ENCODE data around the gene GRHL3.

Gene GRHL3

DNA sequence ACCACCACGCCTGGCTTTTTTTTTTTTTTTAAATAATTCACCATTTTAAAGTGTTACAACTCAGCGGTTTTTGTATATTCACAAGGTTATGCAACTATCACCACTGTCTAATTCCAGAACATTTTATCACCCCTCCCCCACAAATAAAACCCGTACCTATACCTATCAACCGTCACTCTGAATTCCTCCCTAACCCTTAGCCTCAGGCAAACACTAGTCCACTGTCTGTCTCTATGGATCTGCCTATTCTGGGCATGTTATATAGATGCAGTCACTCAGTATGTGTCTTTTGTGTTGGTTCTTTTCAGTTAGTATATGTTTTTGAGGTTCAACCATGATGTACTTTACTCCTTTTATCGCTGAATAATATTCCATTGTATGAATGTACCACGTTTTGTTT, 19.3 kb upstream of the GRHL3 start:
- peaks cover 57% of the 10 kb centered on the region for H3K27me3 Mint-ChIP-seq (ENCODE audit: low read depth)
- H3K27ac Mint-ChIP-seq = no peak overlapping the region
- no peaks in the 10 kb centered on the region for H3K9me3 Mint-ChIP-seq

DNA sequence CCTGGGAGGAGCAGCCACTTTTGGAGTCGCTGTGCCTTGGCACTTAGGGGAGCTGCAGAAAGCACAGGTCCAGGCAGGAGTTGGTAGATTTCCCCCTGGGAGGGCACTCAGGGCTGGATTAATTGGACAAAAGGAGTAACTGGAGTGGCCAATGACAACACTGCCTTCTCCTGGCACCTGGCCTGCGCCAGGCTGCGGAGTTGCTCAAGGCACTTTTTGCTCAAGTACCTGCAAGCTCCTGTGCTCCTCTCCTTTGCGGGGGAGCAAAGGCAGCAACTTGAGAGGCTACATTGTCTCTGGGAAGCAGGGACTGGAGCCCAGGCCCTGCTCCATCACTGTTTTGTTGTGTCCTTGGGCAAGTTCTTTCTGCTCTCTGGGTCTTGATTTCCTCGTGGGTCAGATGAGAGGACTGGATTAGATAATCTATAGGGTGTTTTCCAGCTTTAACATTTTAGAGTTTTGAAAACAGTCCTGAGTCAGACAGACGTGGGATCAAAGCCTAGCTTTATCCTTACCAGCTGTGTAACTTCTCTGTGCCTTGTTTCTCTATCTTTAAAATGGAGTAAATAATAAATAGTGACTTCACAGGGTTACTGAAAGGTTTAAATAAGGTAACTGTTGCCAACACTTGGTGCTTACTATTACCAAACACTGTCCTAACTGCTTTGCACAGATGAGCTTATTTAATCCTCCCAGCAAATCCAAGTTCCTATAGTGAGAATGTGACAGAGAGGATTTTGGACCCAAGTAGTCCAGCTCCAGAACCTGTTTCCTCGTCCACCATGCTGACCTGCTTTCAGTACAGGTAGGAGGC, 18.0 kb upstream of the GRHL3 start:
- Mint-ChIP-seq H3K36me3 (ENCODE audit: low read depth) (no peaks in the 10 kb centered on the region), H3K9me3 (no peaks in the 10 kb centered on the region), H3K27ac (no peak overlapping the region), H3K27me3 (ENCODE audit: low read depth) (peaks cover 60% of the 10 kb centered on the region), H3K4me3 (no peak overlapping the region), H3K4me1 (ENCODE audit: low read depth) (no peaks in the 10 kb centered on the region)

More for the DNA sequence above, 19.3 kb upstream of the GRHL3 start:
- Mint-ChIP-seq H3K4me3 (no peak overlapping the region), H3K4me1 (ENCODE audit: low read depth) (no peaks in the 10 kb centered on the region), H3K36me3 (ENCODE audit: low read depth) (no peaks in the 10 kb centered on the region)

DNA sequence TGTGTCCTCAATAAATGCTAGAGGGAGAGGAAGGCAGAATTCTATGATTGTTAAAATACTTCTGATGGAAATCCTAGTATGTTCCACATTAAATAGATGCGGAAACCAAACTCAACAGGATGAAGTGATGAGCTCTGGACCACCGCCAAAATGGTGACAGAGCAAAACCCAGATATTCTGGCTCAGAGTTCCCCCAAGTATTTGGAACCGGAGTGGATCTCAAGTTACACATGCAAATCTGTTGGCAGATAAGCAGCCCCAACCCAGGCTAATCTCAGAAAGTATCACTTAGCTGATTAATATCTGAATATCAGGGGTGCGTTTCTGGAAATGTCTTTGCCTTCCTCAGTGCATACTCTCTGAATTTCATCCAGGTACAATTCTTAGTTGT, 17.4 kb upstream of the GRHL3 start:
- H3K27ac Mint-ChIP-seq = no peak overlapping the region
- H3K9me3 Mint-ChIP-seq = no peaks in the 10 kb centered on the region
- H3K4me1 Mint-ChIP-seq (ENCODE audit: low read depth) = no peaks in the 10 kb centered on the region
- no peaks in the 10 kb centered on the region for H3K36me3 Mint-ChIP-seq (ENCODE audit: low read depth)
- no peak overlapping the region for H3K4me3 Mint-ChIP-seq
- H3K27me3 Mint-ChIP-seq (ENCODE audit: low read depth) = peaks cover 63% of the 10 kb centered on the region

DNA sequence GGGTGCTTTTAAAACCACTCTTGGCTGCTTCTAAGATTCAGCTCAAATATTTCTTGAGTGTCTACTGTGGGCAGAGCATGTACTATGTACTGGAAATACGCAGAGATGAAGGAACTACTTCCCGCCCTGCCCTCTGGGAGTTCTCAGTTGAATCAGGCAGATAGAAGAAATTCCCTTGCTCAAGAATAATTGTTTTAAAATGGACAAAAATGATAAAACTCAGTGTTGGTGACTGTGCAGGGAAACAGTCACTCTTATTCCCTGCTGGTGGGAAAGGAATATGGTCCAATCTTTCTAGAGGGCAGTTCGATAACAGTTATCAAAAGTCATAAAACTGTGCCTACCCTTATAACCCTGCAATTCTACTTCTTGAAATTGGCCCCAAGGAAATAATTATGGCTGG, 16.9 kb upstream of the GRHL3 start:
- H3K4me3 Mint-ChIP-seq = no peak overlapping the region
- H3K36me3 Mint-ChIP-seq (ENCODE audit: low read depth) = no peaks in the 10 kb centered on the region
- H3K4me1 Mint-ChIP-seq (ENCODE audit: low read depth) = no peaks in the 10 kb centered on the region
- H3K9me3 Mint-ChIP-seq = no peaks in the 10 kb centered on the region
- H3K27me3 Mint-ChIP-seq (ENCODE audit: low read depth) = peaks cover 65% of the 10 kb centered on the region
- no peak overlapping the region for H3K27ac Mint-ChIP-seq

DNA sequence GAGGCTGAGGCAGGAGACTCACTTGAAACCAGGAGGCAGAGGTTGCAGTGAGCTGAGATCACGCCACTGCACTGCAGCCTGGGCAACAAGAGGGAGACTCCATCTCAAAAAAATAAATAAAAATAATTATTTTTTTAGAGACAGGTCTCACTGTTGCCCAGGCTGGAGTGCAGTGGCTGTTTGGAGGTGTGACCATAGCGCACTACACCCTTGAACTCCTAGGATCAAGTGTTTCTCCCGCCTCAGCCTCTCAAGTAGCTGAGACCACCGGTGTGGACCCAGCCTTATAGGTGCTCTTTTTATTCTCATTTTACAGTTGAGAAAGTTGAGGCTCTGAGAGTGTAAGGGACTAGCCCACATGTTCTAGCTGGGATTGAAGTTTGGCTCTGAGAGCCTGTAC, 15.6 kb upstream of the GRHL3 start:
- Mint-ChIP-seq H3K9me3 (no peaks in the 10 kb centered on the region), H3K4me1 (ENCODE audit: low read depth) (no peaks in the 10 kb centered on the region), H3K27ac (no peak overlapping the region), H3K27me3 (ENCODE audit: low read depth) (peaks cover 63% of the 10 kb centered on the region), H3K36me3 (ENCODE audit: low read depth) (no peaks in the 10 kb centered on the region), H3K4me3 (no peak overlapping the region)

DNA sequence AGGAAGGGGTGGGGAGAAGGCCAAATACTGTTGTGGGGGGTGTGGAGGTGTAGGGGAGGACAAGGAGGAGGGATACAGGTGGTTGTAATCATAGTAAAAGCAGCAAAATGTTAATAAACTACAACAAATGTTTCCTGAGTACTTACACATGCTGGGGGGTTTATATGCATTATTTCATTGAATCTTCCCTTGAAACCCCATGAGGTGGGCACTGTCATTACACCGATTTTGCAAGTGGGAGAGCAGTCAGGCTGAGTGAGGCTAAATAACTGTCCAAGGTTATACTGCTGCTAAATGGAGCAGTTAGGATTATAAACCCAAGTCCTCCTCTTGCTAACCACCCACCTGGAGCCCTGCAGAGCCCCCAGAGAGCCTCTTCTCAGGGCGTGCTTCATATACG, 14.4 kb upstream of the GRHL3 start:
- Mint-ChIP-seq H3K4me1 (ENCODE audit: low read depth) (no peaks in the 10 kb centered on the region), H3K36me3 (ENCODE audit: low read depth) (no peaks in the 10 kb centered on the region), H3K27ac (no peak overlapping the region), H3K9me3 (no peaks in the 10 kb centered on the region), H3K4me3 (no peak overlapping the region), H3K27me3 (ENCODE audit: low read depth) (peaks cover 64% of the 10 kb centered on the region)

DNA sequence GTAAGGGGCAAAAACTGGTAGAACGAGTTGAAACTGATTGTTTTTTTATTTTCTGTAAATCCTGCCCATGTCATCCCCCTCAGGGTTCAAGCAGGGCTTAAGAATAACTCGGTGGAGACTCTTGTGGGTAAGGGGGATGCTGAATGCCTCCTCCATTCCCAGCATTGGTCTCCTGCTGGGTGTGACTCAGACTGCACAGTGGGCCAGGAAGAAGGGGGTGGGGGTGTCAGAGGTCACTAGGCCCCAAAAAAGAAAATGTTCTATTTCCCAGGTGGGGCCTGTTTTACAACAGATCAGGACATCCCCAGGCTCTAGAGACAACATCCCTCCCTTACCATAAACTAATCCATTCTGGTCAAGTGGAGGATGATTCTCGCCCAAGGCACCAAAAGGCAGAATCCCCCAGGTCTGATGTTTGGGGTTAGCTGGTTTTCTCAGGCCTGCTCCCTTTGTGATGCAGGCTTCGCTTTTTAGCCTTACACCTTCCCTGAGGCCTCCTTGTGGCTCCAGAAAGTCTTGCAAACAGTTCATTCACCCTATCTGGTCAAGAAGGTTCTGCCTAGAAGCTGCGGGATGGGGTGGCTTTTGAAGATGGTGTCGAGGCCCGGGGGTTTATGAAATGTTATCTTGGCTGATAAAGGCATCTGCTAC, 10.7 kb upstream of the GRHL3 start:
- no peaks in the 10 kb centered on the region for H3K4me1 Mint-ChIP-seq (ENCODE audit: low read depth)
- no peak overlapping the region for H3K4me3 Mint-ChIP-seq
- H3K9me3 Mint-ChIP-seq = no peaks in the 10 kb centered on the region
- H3K27me3 Mint-ChIP-seq (ENCODE audit: low read depth) = peaks cover 69% of the 10 kb centered on the region
- no peak overlapping the region for H3K27ac Mint-ChIP-seq
- H3K36me3 Mint-ChIP-seq (ENCODE audit: low read depth) = no peaks in the 10 kb centered on the region

DNA sequence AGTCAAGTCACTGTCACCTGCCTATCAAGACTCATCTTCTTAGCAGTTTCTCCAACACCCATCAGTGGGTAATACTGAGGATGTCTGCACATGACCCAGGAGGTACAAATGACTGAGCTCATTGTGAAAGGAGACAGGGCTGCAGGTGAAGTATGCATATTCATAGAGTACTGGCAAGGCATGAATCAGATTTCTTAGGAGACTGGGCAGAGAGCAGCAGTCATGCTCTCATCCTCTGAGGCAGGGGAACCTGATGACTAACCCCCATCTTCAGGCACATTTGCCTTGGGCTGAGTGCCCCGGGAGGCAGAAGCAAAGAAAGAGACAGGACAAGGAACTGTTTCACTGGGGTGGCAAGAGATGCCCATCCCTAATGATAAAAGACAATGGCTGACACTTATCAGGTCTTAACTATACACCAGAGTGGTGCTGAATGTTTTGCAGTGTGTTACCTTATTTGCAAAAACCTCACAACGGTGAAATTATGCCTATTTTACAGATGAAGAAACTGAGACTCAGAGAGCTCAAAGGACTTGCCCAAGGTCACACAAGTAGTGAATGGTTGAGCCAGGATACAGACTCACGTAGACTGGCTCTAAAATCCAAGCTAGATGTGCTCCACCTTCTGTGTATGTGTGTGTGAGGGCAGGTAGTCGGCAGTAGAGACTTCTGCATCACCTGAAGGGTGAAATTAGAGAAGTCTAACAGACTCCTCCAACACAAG, 9.2 kb upstream of the GRHL3 start:
- H3K27ac Mint-ChIP-seq = no peak overlapping the region
- H3K4me1 Mint-ChIP-seq (ENCODE audit: low read depth) = no peaks in the 10 kb centered on the region
- H3K27me3 Mint-ChIP-seq (ENCODE audit: low read depth) = peaks cover 69% of the 10 kb centered on the region
- no peak overlapping the region for H3K4me3 Mint-ChIP-seq
- no peaks in the 10 kb centered on the region for H3K9me3 Mint-ChIP-seq
- no peaks in the 10 kb centered on the region for H3K36me3 Mint-ChIP-seq (ENCODE audit: low read depth)

DNA sequence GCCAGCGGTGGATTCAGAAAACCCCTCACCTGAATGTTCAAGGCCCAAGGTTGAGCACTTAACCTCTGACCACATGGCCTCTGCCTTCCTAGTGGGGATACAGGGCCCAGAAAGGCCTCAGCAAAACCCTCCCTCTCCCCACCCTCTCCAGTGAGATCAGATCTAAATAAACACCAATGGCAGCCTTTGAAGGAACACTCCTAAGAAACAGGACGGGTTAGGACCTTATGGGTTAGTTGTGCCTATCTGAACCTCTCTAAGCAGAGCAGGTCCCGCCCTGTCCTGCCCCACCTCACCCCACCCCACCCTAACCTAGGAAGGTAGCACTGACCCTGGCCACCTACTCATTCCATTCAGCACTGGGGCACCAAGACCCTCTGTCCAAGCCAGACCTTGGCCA, 7.9 kb upstream of the GRHL3 start:
- Mint-ChIP-seq H3K36me3 (ENCODE audit: low read depth) (no peaks in the 10 kb centered on the region), H3K27ac (no peak overlapping the region), H3K4me3 (no peak overlapping the region), H3K4me1 (ENCODE audit: low read depth) (no peaks in the 10 kb centered on the region), H3K27me3 (ENCODE audit: low read depth) (peaks cover 70% of the 10 kb centered on the region), H3K9me3 (no peaks in the 10 kb centered on the region)

DNA sequence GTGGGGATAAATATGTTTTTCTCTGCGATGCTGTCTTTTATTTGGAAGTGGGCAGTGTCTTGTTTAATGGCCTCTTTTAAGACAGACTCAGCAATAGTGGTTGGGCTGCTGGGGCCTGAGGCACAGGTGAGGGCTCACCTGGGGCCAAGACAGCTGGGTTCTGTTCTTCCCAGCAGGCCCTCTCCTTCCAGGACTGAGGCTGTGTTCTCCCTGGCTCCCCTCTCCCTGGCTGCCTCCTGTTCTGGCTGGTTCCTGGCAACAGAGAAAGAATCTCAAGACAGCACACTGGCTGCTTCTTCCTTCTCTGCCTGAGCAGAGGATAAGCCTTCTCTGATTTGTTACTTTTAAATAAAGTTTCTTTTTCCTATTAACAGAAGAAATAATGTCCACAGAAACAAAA, 7.4 kb upstream of the GRHL3 start:
- H3K27me3 Mint-ChIP-seq (ENCODE audit: low read depth) = peaks cover 73% of the 10 kb centered on the region
- no peaks in the 10 kb centered on the region for H3K9me3 Mint-ChIP-seq
- no peak overlapping the region for H3K27ac Mint-ChIP-seq
- H3K4me1 Mint-ChIP-seq (ENCODE audit: low read depth) = no peaks in the 10 kb centered on the region
- H3K36me3 Mint-ChIP-seq (ENCODE audit: low read depth) = no peaks in the 10 kb centered on the region
- H3K4me3 Mint-ChIP-seq = no peak overlapping the region

DNA sequence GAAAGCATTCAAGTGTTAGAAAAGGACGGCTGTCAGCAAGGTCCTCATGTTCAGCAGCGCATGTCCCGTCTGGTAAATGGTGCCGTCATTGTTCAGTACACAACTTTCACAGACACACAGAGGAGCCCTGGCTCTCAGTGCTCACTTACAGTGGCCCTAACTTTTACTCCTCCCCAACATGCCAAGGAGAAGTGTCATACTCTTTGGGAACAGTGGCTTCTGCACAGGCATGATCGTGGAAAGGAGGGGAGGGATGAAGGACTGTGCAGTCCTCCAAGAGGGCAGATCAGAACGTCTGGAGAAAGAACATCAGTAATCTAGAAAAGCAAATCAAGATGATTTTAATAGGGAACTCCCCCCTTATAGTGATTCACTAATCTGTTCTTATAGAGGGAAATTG, 3.8 kb upstream of the GRHL3 start:
- Mint-ChIP-seq H3K9me3 (no peaks in the 10 kb centered on the region), H3K27ac (no peak overlapping the region), H3K36me3 (ENCODE audit: low read depth) (peaks cover 3% of the 10 kb centered on the region), H3K4me3 (no peak overlapping the region), H3K4me1 (ENCODE audit: low read depth) (peaks cover 16% of the 10 kb centered on the region), H3K27me3 (ENCODE audit: low read depth) (peaks cover 80% of the 10 kb centered on the region)

DNA sequence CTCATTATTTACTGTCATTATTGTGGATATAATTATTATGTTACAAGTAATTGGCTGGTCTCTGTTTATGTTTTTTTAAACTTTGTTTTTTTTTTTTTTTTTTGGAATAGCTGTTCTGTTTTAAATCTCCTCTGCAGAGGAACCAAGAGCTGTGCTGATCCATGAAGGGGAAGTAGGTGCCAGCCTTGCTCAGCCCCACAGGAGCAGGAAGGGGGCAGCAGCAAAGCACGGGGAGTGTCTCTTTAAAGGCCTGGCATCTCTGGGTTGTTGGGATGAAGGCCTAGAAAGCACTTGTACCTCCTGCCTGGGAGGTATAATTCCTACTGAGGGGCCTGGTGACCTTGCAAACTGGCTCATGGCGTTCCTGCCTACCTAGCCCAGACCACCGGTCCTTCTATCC, 2.5 kb upstream of the GRHL3 start:
- peaks cover 84% of the 10 kb centered on the region for H3K27me3 Mint-ChIP-seq (ENCODE audit: low read depth)

DNA sequence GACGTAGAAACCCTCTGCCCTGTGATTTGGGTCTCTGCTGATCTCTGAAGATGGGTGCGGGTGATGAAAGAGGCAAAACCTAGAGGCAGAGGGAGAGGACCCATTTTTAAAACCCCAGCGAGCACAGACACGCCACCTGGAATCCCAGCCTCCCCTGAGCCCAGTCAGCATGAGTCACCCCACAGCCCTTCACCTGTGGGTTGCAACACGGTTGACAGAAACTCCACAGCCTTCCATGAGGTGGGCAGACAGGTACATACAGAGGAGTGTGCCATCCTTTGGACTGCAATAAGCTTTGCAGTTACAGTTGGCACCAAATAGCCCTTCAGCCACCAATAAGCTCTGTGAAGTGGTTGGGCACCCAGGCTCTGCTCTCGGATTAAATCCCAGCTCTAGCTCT, 2.1 kb upstream of the GRHL3 start:
- Mint-ChIP-seq H3K4me1 (ENCODE audit: low read depth) (peaks cover 27% of the 10 kb centered on the region), H3K4me3 (no peak overlapping the region), H3K36me3 (ENCODE audit: low read depth) (peaks cover 3% of the 10 kb centered on the region), H3K9me3 (no peaks in the 10 kb centered on the region), H3K27me3 (ENCODE audit: low read depth) (peaks cover 81% of the 10 kb centered on the region), H3K27ac (no peak overlapping the region)

More for the DNA sequence above, 2.5 kb upstream of the GRHL3 start:
- H3K36me3 Mint-ChIP-seq (ENCODE audit: low read depth) = peaks cover 3% of the 10 kb centered on the region
- H3K4me3 Mint-ChIP-seq = no peak overlapping the region
- no peaks in the 10 kb centered on the region for H3K9me3 Mint-ChIP-seq
- peaks cover 27% of the 10 kb centered on the region for H3K4me1 Mint-ChIP-seq (ENCODE audit: low read depth)
- no peak overlapping the region for H3K27ac Mint-ChIP-seq

DNA sequence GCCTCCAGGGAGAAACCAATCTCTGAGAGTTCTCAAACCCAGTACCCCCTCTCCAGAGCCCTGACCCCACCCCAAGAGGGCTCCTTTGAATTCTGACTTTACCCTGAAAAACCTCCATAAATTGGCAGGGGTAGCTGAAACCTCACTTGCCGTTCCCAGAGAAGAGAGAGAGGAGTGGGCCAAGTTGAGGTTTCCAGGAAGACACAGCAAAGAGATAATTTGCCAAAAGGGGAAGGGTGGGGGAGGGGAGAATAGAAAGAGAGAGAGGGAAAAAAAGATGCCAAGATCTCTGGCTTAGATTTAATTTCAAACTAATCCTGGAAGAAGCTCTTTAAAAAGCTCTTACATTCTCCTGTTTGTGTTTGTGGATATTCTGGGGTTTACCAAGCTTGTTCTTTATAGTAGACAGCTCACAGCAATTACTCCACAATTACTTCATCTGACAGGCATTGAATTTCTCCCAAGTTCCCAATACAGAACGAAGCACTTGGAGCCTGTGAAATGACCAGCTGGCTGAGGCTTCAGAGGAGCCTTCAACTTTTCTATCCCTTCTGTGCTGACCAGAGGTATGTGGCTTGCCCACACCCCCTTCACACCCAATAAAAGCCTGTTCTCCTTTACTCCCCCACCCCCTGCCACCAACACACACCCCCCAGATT, 1.1 kb upstream of the GRHL3 start:
- H3K4me1 Mint-ChIP-seq (ENCODE audit: low read depth) = peaks cover 30% of the 10 kb centered on the region
- H3K4me3 Mint-ChIP-seq = no peak overlapping the region
- no peak overlapping the region for H3K27ac Mint-ChIP-seq
- H3K36me3 Mint-ChIP-seq (ENCODE audit: low read depth) = peaks cover 3% of the 10 kb centered on the region
- H3K27me3 Mint-ChIP-seq (ENCODE audit: low read depth) = peaks cover 87% of the 10 kb centered on the region
- no peaks in the 10 kb centered on the region for H3K9me3 Mint-ChIP-seq

All from T-helper 1 cell treated with Interleukin-12 subunit alpha and Interleukin-12 subunit beta and Interleukin-4 antibody, amounts not matched to agents 30 μg/mL and 1 μg/mL, for 36 hours (primary cell).